22Rv1 (cell line): ENCODE measurements around the gene ELP1.

Experiments used
- ZFX ChIP-seq: fragments of 450-650 bp; IDR thresholded peaks from 2 replicates; pipeline ENCODE4 v1.6.1; 2017; ENCODE audit warnings: antibody characterized with exemption, borderline replicate concordance
- TF ChIP-seq, protein P1 (sequence below): fragments of 450-650 bp; IDR thresholded peaks from 2 replicates; pipeline ENCODE4 v1.5.1; 2017; ENCODE audit warnings: mild to moderate bottlenecking

DNA sequence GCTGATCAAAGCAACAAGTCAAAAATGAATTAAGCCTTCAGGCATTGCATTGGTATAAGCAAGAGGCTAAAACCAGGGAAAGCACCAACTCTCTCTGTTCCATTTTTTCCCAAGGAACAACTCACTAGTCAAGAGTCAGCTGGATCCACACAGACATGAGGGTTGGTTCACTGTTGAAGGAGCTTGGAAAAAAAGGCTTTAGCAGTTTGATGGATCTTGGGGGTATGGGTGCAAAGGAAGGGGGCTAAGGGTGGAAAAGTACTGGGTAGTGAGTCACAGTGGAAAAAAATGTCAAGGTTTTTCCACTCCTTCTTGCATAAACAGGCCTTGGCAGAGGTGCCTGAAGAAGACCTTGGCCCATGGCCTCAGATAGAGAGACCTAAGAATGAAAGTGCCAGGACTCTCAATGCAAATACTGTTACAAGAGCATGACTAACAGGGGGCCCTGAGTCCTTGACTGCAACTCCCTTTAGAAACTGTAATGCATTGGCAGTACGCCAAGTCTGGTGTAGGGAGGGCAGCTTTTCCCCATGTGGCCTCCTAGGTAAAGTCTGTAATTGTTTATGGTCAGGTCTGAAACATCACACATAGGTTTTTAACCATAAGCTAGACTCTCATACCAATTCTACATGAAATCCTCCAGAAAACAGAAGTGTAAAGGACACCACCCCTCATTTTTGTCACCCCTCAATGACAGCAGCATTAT is 48.1 kb downstream of the ELP1 start:
- TF ChIP-seq, protein P1, sequence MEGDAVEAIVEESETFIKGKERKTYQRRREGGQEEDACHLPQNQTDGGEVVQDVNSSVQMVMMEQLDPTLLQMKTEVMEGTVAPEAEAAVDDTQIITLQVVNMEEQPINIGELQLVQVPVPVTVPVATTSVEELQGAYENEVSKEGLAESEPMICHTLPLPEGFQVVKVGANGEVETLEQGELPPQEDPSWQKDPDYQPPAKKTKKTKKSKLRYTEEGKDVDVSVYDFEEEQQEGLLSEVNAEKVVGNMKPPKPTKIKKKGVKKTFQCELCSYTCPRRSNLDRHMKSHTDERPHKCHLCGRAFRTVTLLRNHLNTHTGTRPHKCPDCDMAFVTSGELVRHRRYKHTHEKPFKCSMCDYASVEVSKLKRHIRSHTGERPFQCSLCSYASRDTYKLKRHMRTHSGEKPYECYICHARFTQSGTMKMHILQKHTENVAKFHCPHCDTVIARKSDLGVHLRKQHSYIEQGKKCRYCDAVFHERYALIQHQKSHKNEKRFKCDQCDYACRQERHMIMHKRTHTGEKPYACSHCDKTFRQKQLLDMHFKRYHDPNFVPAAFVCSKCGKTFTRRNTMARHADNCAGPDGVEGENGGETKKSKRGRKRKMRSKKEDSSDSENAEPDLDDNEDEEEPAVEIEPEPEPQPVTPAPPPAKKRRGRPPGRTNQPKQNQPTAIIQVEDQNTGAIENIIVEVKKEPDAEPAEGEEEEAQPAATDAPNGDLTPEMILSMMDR = no peak
- no peak for TF ChIP-seq ZFX
